Umbilical cord (tissue), 2 donors: ENCODE data around the gene SPOCK1. TPM values are rescaled to one million over a fixed set of nuclear protein-coding genes. Genes with fewer than 3 reads are reported as not detected.

Experiments used
- DNase-seq: peaks from one replicate; pipeline ENCODE4 v3.0.0-alpha.2; 2015; ENCODE audit warnings: low spot score
- total RNA-seq: library from RNA; depleted of rRNA; stranded (reverse); fragments of >200 nt; gene quantifications from one replicate; pipeline ENCODE4 v1.2.3, GENCODE V29; 2014; ENCODE audit warnings: low replicate concordance; ENCODE audit not compliant: insufficient read depth

Gene SPOCK1
- total RNA-seq, 1 donor from 2014 or later = 28.4 TPM

- DNase-seq = no peak
Observed at GRCh38 chr5:137118629-137119028, 380.5 kb downstream of the SPOCK1 start.

- no peak for DNase-seq
Observed at GRCh38 chr5:137115152-137115551, 384.0 kb downstream of the SPOCK1 start.

- peak; percentile 44 for DNase-seq
Observed at GRCh38 chr5:137114529-137114928, 384.6 kb downstream of the SPOCK1 start.

- DNase-seq = no peak
Observed at GRCh38 chr5:137113939-137114338, 385.2 kb downstream of the SPOCK1 start.

- no peak for DNase-seq
Observed at GRCh38 chr5:137113161-137113560, 386.0 kb downstream of the SPOCK1 start.

GRCh38 chr5:137105351-137106035, 393.6 kb downstream of the SPOCK1 start:
- DNase-seq = no peak

- no peak for DNase-seq
Observed at GRCh38 chr5:137101544-137101943, 397.6 kb downstream of the SPOCK1 start.

GRCh38 chr5:137099651-137100050, 399.5 kb downstream of the SPOCK1 start:
- DNase-seq = no peak

GRCh38 chr5:137098663-137099062, 400.5 kb downstream of the SPOCK1 start:
- DNase-seq = no peak

GRCh38 chr5:137098238-137098637, 400.9 kb downstream of the SPOCK1 start:
- DNase-seq = no peak

- no peak for DNase-seq
Observed at GRCh38 chr5:137097203-137097602, 401.9 kb downstream of the SPOCK1 start.

GRCh38 chr5:137096149-137097103, 402.7 kb downstream of the SPOCK1 start:
- DNase-seq = no peak

GRCh38 chr5:137095597-137095996, 403.5 kb downstream of the SPOCK1 start:
- DNase-seq = no peak

GRCh38 chr5:137092831-137093230, 406.3 kb downstream of the SPOCK1 start:
- DNase-seq = no peak

GRCh38 chr5:137091472-137091871, 407.7 kb downstream of the SPOCK1 start:
- DNase-seq = peak; percentile 32

- peak; percentile 38 for DNase-seq
Observed at GRCh38 chr5:137090721-137091120, 408.4 kb downstream of the SPOCK1 start.

- no peak for DNase-seq
Observed at GRCh38 chr5:137090151-137090550, 409.0 kb downstream of the SPOCK1 start.

- DNase-seq = no peak
Observed at GRCh38 chr5:137088175-137088574, 411.0 kb downstream of the SPOCK1 start.

- no peak for DNase-seq
Observed at GRCh38 chr5:137086342-137086741, 412.8 kb downstream of the SPOCK1 start.

GRCh38 chr5:137085206-137085605, 413.9 kb downstream of the SPOCK1 start:
- no peak for DNase-seq

- no peak for DNase-seq
Observed at GRCh38 chr5:137084016-137084415, 415.1 kb downstream of the SPOCK1 start.

GRCh38 chr5:137082951-137083350, 416.2 kb downstream of the SPOCK1 start:
- DNase-seq = no peak

GRCh38 chr5:137078171-137078665, 420.9 kb downstream of the SPOCK1 start:
- DNase-seq = no peak
